GM23338 (cell line): Measurements from ENCODE around the gene SLC22A4. TPM values are rescaled to one million over a fixed set of nuclear protein-coding genes. Genes with fewer than 3 reads are reported as not detected.

ENCODE experiments used
- ATAC-seq: fragments of 200-7000 bp; cut with Tn5 transposase; 3 replicates; pipeline ENCODE4 v1.9.1; 2020
- DNase-seq: peaks from one replicate; pipeline ENCODE4 v3.0.0-alpha.2; 2015; ENCODE audit warnings: low spot score
- H2AFZ ChIP-seq: fragments of 200-600 bp; sonication (generic); 2 replicates; pipeline ENCODE4 v1.8.0; 2016; ENCODE audit warnings: antibody characterized with exemption, mild to moderate bottlenecking, moderate library complexity
- H3F3A ChIP-seq: fragments of 200-600 bp; sonication (generic); replicated peaks from 2 replicates; pipeline ENCODE4 v1.8.0; 2017; ENCODE audit warnings: antibody characterized with exemption, mixed run types, low read depth
- H3K27ac ChIP-seq: fragments of 200-600 bp; sonication (generic); 2 replicates; pipeline ENCODE4 v1.6.1; 2016; ENCODE audit warnings: low read depth
- H3K27me3 ChIP-seq: fragments of 200-600 bp; sonication (generic); 2 replicates; pipeline ENCODE4 v1.8.0; 2016; ENCODE audit warnings: mild to moderate bottlenecking, mixed run types, moderate library complexity; ENCODE audit not compliant: insufficient read depth
- H3K36me3 ChIP-seq: fragments of 200-600 bp; sonication (generic); 2 replicates; pipeline ENCODE4 v1.8.0; 2016; ENCODE audit warnings: mild to moderate bottlenecking; ENCODE audit not compliant: insufficient read depth
- H3K4me1 ChIP-seq: fragments of 200-600 bp; sonication (generic); 2 replicates; pipeline ENCODE4 v1.8.0; 2016; ENCODE audit warnings: mild to moderate bottlenecking, moderate library complexity; ENCODE audit not compliant: insufficient read depth
- H3K4me2 ChIP-seq: fragments of 200-600 bp; sonication (generic); 2 replicates; pipeline ENCODE4 v1.7.1; 2017; ENCODE audit warnings: mixed run types
- H3K4me3 ChIP-seq: fragments of 200-600 bp; sonication (generic); 2 replicates; pipeline ENCODE4 v1.6.1; 2016; ENCODE audit warnings: mixed run types
- H3K79me2 ChIP-seq: fragments of 200-600 bp; sonication (generic); replicated peaks from 2 replicates; pipeline ENCODE4 v1.8.0; 2017; ENCODE audit warnings: mild to moderate bottlenecking; ENCODE audit not compliant: insufficient read depth
- H3K9me2 ChIP-seq: fragments of 200-600 bp; sonication (generic); 2 replicates; pipeline ENCODE4 v1.8.0; 2017; ENCODE audit not compliant: insufficient read depth
- H4K20me1 ChIP-seq: fragments of 200-600 bp; sonication (generic); replicated peaks from 2 replicates; pipeline ENCODE4 v1.8.0; 2017; ENCODE audit warnings: mild to moderate bottlenecking; ENCODE audit not compliant: insufficient read depth
- H3K27ac Mint-ChIP-seq: 2 replicates; pipeline ENCODE4 v1.8.0; 2020; ENCODE audit warnings: inconsistent platforms, mild to moderate bottlenecking, moderate library complexity, mixed read lengths
- H3K27me3 Mint-ChIP-seq: 3 replicates; pipeline ENCODE4 v1.8.0; 2022; ENCODE audit warnings: low read depth, mild to moderate bottlenecking, moderate library complexity, mixed read lengths, inconsistent platforms; ENCODE audit not compliant: insufficient read depth, poor library complexity
- H3K36me3 Mint-ChIP-seq: 3 replicates; pipeline ENCODE4 v1.8.0; 2021; ENCODE audit warnings: low read depth, mild to moderate bottlenecking, inconsistent platforms, moderate library complexity, mixed read lengths
- H3K4me1 Mint-ChIP-seq: 3 replicates; pipeline ENCODE4 v1.8.0; 2020; ENCODE audit warnings: mild to moderate bottlenecking, inconsistent platforms, mixed read lengths
- H3K4me3 Mint-ChIP-seq: 3 replicates; pipeline ENCODE4 v1.8.0; 2021; ENCODE audit warnings: moderate library complexity, mild to moderate bottlenecking, inconsistent platforms, mixed read lengths
- H3K9me3 Mint-ChIP-seq: 3 replicates; pipeline ENCODE4 v1.8.0; 2020; ENCODE audit warnings: moderate library complexity, mild to moderate bottlenecking, inconsistent platforms, mixed read lengths
- CREB1 ChIP-seq: fragments of 250-450 bp; sonication (Bioruptor Pico); IDR thresholded peaks from 2 replicates; pipeline ENCODE4 v1.5.0; 2020; ENCODE audit warnings: low read depth, mild to moderate bottlenecking, moderate library complexity
- CTCF ChIP-seq, 2 experiments: fragments of 200-600 bp in 1 of 2; sonication (generic) in 1 of 2; conservative IDR thresholded peaks; 2 replicates each; pipeline versions ENCODE4 v1.5.1 to v1.6.1; 2016 to 2017; ENCODE audit warnings: antibody characterized with exemption in 2 of 2, low read depth in 2 of 2, mild to moderate bottlenecking in 2 of 2, moderate library complexity in 1 of 2
- ETS1 ChIP-seq: IDR thresholded peaks from 2 replicates; pipeline ENCODE4 v1.6.1; 2016; ENCODE audit warnings: antibody characterized with exemption
- EZH2phosphoT487 ChIP-seq: fragments of 200-600 bp; sonication (generic); IDR thresholded peaks from one replicate; pipeline ENCODE4 v1.8.1; 2018; ENCODE audit warnings: antibody characterized with exemption; ENCODE audit not compliant: unreplicated experiment
- JUNB ChIP-seq: IDR thresholded peaks from one replicate; pipeline ENCODE4 v1.6.1; 2016; ENCODE audit warnings: antibody characterized with exemption; ENCODE audit not compliant: unreplicated experiment
- NANOG ChIP-seq: IDR thresholded peaks from 2 replicates; pipeline ENCODE4 v1.6.1; 2016; ENCODE audit warnings: antibody characterized with exemption, borderline replicate concordance
- POLR2AphosphoS5 ChIP-seq: IDR thresholded peaks from 2 replicates; pipeline ENCODE4 v1.6.1; 2016; ENCODE audit warnings: antibody characterized with exemption, low read depth
- REST ChIP-seq: IDR thresholded peaks from one replicate; pipeline ENCODE4 v1.6.1; 2018; ENCODE audit warnings: antibody characterized with exemption; ENCODE audit not compliant: unreplicated experiment
- STAT1 ChIP-seq: IDR thresholded peaks from one replicate; pipeline ENCODE4 v1.6.1; 2016; ENCODE audit warnings: antibody characterized with exemption; ENCODE audit not compliant: unreplicated experiment
- ZNF114 ChIP-seq: fragments of 250-450 bp; sonication (Bioruptor Pico); IDR thresholded peaks from 2 replicates; pipeline ENCODE4 v1.5.0; 2020; ENCODE audit warnings: mild to moderate bottlenecking, moderate library complexity
- ZNF331 ChIP-seq: fragments of 250-450 bp; sonication (Bioruptor Pico); IDR thresholded peaks from 2 replicates; pipeline ENCODE4 v1.5.0; 2020; ENCODE audit warnings: low read depth, mild to moderate bottlenecking, moderate library complexity
- ZNF462 ChIP-seq: fragments of 250-450 bp; sonication (Bioruptor Pico); IDR thresholded peaks from 2 replicates; pipeline ENCODE4 v1.5.0; 2020; ENCODE audit warnings: mild to moderate bottlenecking, moderate library complexity
- polyA plus RNA-seq: library from polyadenylated mRNA; unstranded; fragments of >200 nt; fragmentation: Nextera tagmentation; extraction: Ambion mirVana; gene quantifications from 2 replicates; pipeline ENCODE4 v1.2.1, GENCODE V29; 2016
- total RNA-seq: library from RNA; depleted of rRNA; stranded (reverse); fragments of >200 nt; shearing (Covaris generic); gene quantifications from 2 replicates; pipeline ENCODE4 v1.2.3, GENCODE V29; 2014

The SLC22A4 gene
- total and polyA plus RNA-seq, 2 experiments from 2014 or later, result 0.28 to 0.40 TPM

GRCh38 chr5:132363431-132364112, 69.4 kb downstream of the SLC22A4 start (continued):
- TF ChIP-seq ETS1 (no peak), JUNB (no peak), NANOG (no peak), POLR2AphosphoS5 (no peak), STAT1 (no peak), ZNF331 (no peak), CREB1 (CRISPR knock-in tag) (no peak)

GRCh38 chr5:132364319-132364718, 70.1 kb downstream of the SLC22A4 start:
- Mint-ChIP-seq H3K4me1 (peaks cover 3% of the 10 kb centered on the region; the same call in 2 of the 3 replicates), H3K9me3 (no peaks in the 10 kb centered on the region), H3K27me3 (no peaks in the 10 kb centered on the region), H3K27ac (no peak overlapping the region), H3K36me3 (no peaks in the 10 kb centered on the region), H3K4me3 (no peak overlapping the region)
- Histone ChIP-seq H3K4me3 (no peak overlapping the region), H3K27ac (no peak overlapping the region), H3K27me3 (no peaks in the 10 kb centered on the region), H2AFZ (no peak overlapping the region), H3K4me2 (no peak overlapping the region), H3K79me2 (no peaks in the 10 kb centered on the region), H3K4me1 (no peaks in the 10 kb centered on the region), H3K36me3 (no peaks in the 10 kb centered on the region), H3K9me2 (no peaks in the 10 kb centered on the region), H3F3A (no peaks in the 10 kb centered on the region), H4K20me1 (no peaks in the 10 kb centered on the region)
- ATAC-seq, result no peak
- no peak for DNase-seq
- no peak for TF ChIP-seq NANOG
- TF ChIP-seq REST, result no peak
- TF ChIP-seq ZNF462 (CRISPR knock-in tag), result no peak
- TF ChIP-seq CTCF (conservative IDR thresholded peaks at IDR 0.05; ENCODE audit: low read depth in 2 of 2), result no peak
- TF ChIP-seq CREB1 (CRISPR knock-in tag), result no peak
- TF ChIP-seq POLR2AphosphoS5, result no peak
- no peak for TF ChIP-seq JUNB
- TF ChIP-seq ZNF331, result no peak
- TF ChIP-seq STAT1, result no peak
- TF ChIP-seq ZNF114 (CRISPR knock-in tag), result no peak
- TF ChIP-seq EZH2phosphoT487, result no peak
